Vein endothelial cell (primary cell): ENCODE data around the gene CACNG3. TPM values are rescaled to one million over a fixed set of nuclear protein-coding genes. Genes with fewer than 3 reads are reported as not detected.

ENCODE experiments used
- small RNA-seq: library from RNA; depleted of rRNA; stranded (forward); fragments of <200 nt; gene quantifications from one replicate; pipeline ENCODE3, GENCODE V24; 2012
- total RNA-seq: library from RNA; depleted of rRNA; stranded (reverse); fragments of >200 nt; gene quantifications from 2 replicates; pipeline ENCODE4 v1.2.3, GENCODE V29; 2012

Gene CACNG3
- not detected in 2 replicates for total RNA-seq

DNA sequence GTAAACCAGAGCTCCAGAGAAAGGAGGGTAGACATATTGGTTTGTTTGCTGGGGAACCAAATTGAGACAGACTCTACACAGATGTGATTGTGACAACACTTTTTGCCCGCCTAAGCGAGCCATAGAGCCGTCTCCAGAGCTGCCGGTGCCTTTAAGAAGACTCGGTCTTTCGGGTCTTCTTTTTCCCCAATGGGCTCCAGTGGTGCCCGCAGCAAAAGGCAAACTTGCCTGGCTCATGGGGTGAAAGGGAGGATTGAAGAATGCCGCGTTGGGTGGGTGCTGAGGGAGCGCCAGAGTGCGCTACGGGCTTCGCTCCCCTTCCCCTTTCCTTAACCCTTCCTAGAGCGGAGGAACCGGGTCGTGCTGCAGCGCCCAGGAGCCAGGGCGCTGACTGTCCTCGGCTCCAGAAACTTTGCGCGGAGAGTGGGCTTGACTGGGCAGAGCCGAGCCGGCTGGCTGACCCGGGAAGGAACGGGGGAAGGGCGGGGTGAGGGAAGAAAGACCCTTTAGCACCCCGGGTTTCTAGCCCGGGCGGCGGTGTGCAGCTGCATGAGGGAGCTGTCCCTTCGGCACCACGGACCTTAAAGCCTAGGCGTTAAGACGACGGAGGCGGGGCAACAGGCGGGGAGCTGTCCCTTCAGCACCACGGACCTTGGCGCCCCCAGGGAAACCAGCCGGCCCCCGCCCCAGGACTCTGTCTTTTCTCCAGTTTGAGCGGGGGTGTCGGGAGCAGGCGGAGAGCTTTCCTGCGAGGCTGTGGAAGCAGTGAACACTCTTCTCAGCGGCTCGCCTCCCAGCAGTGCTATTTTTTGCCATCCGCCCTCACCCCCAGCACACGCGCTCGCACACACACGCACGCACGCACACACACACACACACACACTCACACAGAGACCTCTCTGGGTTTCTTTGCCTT lies at the start of gene CACNG3:
Gene CACNG3, plus strand, starts transcription at position 880 of the 916 bp plus-strand sequence. CDS start 420 bp downstream, outside the sequence.

Small RNAs within 50 kb of the gene (small RNA-seq; reads per million reads assigned to genes)
- gene RF00408: not detected
- gene RNU7-24P: not detected
